Upper lobe of left lung (tissue), 4 donors: Measurements from ENCODE around the gene NCOR2.

Experiments
- POLR2A ChIP-seq, 4 donors: fragments of 450-650 bp; IDR thresholded peaks; one replicate each; pipeline ENCODE4 v1.5.1; 2016 to 2017; ENCODE audit warnings: antibody characterized with exemption in 4 of 4, mild to moderate bottlenecking in 2 of 4
- POLR2AphosphoS5 ChIP-seq, 2 donors: sonication (generic); formaldehyde crosslinking; IDR thresholded peaks; one replicate each; pipeline ENCODE4 v1.5.1; 2017; ENCODE audit warnings: antibody characterized with exemption in 2 of 2

DNA sequence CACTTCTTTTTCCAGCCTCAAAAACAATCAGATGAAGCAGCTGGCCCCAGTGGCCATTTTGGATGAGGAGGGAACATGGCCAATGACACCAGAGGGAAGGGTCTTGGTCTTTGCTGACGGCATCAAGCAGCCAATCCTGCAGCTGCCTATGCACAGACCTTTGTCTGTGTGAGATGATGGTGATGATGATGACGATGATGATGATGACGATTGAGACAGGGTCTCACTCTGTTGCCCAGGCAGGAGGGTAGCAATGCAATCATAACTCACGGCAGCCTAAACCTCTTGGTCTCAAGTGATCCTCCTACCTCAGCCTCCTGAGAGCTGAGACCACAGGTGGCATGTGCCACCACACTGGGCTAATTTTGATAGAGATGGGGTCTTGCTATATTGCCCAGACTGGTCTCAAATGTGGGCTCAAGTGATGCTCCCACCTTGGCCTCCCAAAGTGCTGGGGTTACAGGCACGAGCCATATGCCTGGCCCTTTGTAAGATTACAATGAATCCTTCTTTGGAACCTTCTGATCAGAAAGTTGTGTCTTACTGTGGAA is 26.5 kb upstream of the NCOR2 start:
- TF ChIP-seq POLR2AphosphoS5 (IDR thresholded peaks at IDR 0.05) (no peak), POLR2A (IDR thresholded peaks at IDR 0.05) (no peak)
